Measurements from ENCODE around the gene MPI.
"Not testable (repeated sequence)": the region's sequence is repeated elsewhere in the genome, so short reads cannot be mapped to it uniquely, and the experiment has no call there.

The MPI gene

GRCh38 chr15:74892313-74892712 is 2.5 kb downstream of the MPI start:
- DNase-seq: no peak

DNA sequence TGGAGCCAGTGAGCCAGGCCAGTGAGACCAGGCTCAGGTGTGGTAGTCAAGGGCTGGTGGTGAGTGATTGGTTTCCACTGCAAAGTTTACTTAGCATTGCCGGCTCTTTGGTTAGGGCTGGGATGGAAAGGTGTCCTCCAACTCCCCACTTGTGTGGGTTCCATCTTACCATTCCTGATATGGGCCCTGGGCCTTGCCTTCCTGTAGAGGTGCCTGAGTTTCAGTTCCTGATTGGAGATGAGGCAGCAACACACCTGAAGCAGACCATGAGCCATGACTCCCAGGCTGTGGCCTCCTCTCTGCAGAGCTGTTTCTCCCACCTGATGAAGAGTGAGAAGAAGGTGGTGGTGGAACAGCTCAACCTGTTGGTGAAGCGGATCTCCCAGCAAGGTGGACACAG is 3.1 kb downstream of the MPI start:
- no peak for DNase-seq

GRCh38 chr15:74893627-74894026 is 3.8 kb downstream of the MPI start:
- DNase-seq: no peak

DNA sequence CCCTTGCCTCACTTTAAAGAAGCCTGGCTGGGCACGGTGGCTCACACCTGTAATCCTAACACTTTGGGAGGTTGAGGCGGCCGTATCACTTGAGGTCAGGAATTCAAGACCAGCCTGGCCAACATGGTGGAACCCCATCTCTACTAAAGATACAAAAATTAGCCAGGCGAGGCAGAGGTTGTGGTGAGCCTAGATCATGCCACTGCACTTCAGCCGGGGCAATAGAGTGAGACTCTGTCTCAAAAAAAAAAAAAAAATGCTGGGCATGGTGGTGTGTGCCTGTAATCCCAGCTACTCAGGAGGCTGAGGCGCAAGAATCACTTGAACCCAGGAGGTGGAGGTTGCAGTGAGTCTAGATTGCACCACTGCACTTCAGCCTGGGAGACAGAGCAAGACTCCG is 4.5 kb downstream of the MPI start:
- not testable (repeated sequence) for DNase-seq

DNA sequence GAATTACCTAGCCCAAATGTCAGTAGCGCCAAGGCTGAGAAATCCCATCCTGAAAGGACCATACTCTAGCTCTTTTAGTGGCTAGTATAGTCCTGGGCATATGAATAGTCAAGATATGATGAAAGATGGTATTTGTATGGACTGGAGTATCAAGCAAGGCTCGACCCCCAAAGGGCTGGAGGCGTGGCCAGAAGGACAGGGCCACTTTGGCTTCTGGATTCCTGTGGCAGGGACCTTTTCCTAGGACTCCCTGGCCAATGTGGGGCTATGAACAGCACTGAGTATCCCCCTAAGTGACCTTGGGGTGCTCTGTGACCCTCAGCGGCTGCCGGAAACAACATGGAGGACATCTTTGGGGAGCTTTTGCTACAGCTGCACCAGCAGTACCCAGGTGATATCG is 6.0 kb downstream of the MPI start:
- DNase-seq: no peak

- no peak for DNase-seq
Measured at GRCh38 chr15:74896316-74896715, 6.5 kb downstream of the MPI start.

- DNase-seq: no peak
Measured at GRCh38 chr15:74897300-74897701, 7.5 kb downstream of the MPI start.

DNA sequence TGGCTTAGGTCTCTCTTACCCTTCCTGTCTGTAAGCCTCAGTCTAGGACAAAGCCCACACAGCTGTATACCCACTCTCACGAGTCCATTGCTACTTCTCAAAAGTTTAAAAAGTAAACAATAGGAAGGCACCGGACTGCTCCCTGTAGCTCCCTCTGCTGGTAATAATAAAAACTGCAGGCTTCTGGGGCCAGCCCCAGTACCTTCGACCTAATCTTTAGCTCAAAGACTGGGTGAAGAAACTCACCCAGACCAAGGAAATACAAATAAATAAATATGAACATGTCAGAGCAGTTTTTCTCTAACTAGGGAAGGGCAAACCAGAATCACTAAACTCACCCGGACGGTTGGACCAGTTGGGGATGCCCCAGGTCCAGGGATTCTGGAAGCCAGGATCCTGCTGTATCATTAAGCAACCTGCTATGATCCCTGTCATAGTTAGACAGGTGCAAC is 11.8 kb downstream of the MPI start:
- DNase-seq: no peak

DNA sequence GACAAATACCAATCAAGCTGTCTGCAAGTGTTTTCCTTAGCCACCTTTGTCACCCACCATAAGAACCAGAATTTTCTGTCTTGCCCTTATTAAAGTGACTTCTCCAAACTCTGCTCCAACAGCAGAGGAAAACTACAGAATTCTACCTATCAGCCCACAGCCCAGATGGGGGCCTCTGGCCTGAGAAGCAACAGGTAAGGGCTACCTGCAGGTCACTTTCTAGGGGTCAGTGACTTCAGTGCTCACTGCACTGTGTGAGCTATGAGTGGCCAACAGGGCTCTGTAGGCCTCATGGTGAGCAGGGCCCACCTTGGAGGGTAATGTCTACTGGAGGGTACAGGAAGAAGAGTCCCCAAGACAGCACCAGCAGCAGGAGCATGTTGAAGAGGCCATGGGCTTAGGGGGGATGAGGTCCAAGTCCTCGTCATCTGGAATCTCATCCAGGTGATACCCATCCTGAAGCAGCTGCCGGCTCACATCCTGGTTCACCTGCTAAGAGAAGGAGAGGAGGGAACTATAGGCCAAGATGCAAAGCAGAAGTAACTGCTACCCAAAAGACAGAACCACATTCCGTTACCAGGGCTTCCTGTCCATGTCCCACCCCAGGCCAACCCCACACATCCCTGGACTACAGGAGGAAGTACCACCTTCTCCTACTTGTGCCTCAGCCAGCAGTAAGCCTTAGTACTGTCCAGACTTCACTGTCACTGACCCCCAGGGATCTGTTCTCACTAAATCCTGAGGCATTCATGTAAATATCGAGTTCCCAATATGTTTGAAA is 12.6 kb downstream of the MPI start:
- no peak for DNase-seq

GRCh38 chr15:74903676-74904075 is 13.8 kb downstream of the MPI start:
- no peak for DNase-seq

- no peak for DNase-seq
Measured at GRCh38 chr15:74904190-74904805, 14.5 kb downstream of the MPI start.

GRCh38 chr15:74906067-74906449 is 16.2 kb downstream of the MPI start:
- DNase-seq: peak; percentile 23

- peak; percentile 64 for DNase-seq
Measured at GRCh38 chr15:74906450-74907162, 16.8 kb downstream of the MPI start, which contains the start of gene FAM219B. FAM219B (minus strand) TSS chr15:74906851; CDS start chr15:74906800, 51 bp downstream.

- no peak for DNase-seq
Measured at GRCh38 chr15:74907163-74907870, 17.5 kb downstream of the MPI start.

DNA sequence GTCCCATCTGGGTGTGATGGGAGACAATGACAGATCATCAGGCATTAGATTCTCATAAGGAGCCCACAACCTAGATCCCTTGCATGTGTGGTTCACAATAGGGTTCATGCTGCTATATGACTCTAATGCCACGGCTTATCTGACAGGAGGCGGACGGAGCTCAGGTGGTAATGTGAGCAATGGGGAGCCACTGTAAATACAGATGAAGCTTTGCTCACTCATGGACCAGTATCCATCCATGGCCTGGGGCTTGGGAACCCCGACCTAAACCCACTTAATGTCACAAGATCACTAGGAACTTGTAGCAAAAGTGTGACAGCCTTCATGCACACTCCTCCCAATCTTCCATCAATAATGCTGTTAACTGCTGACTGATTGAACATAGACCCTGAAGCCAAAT is 18.8 kb downstream of the MPI start:
- no peak for DNase-seq

- DNase-seq: no peak
Measured at GRCh38 chr15:74913041-74913440, 23.2 kb downstream of the MPI start.

GRCh38 chr15:74913799-74914198 is 24.0 kb downstream of the MPI start:
- not testable (repeated sequence) for DNase-seq

DNA sequence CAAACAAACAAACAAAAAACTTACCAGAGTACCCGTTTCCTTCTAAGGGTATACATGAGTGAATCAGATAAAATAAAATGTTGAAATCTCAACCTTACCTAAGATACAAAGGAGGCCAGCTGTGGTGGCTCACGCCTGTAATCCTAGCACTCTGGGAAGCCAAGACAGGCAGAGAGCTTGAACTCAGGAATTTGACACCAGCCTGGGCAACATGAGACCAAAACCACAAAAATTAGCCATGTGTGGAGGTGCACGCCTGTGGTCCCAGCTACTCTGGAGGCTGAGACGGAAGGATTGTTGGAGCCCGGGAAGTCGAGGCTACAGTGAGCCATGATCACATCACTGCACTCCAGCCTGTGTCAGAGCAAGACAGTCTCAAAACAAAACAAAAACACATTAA is 27.8 kb downstream of the MPI start:
- no peak for DNase-seq

GRCh38 chr15:74920456-74920855 is 30.6 kb downstream of the MPI start:
- DNase-seq: no peak

DNA sequence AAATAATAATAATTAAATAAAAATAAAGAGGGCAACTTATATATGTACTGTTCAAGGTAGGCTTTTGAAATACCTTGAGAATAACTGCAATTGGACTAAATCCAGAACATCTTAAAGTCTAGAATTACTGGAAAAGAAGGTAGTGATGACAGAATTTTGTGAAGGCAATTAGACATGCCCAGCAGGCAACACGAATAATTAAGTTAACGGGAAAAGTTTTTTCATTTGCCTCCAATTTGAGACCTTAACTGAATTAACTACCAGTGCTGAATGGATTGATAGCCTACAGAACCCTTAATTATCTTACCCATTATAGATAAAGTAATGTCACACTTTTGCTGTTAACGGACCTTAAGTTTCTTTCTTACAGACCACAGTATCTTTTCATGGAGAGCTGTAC is 34.7 kb downstream of the MPI start:
- no peak for DNase-seq

DNA sequence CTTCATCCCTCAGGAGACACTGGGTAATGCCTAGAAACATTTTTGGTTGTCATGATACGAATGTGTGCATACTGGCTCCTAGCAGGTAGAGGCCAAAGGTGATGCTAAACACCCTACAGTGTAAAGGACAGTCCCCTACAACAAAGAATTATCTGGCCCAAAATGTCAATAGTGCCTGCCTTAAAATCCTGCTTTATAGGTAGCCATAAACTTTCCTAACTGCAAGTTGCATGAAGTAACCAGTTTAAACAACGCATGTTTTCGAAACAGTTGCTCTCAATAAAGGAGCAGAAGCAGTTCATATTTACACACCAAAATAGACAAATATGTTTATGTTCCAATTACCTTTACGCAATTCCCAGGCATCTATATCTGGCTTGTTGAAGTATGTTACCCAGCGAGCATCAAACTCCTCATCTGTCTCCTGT is 38.9 kb downstream of the MPI start:
- DNase-seq: no peak

GRCh38 chr15:74933573-74933972 is 43.7 kb downstream of the MPI start:
- no peak for DNase-seq

- not testable (repeated sequence) for DNase-seq
Measured at GRCh38 chr15:74935193-74935592, 45.4 kb downstream of the MPI start.

Data from NCI-H526 treated with DMSO at 0.1 percent for 48 hours (cell line).